Karpas-422 (cell line): Measurements from ENCODE around the gene SHISA6. TPM values are rescaled to one million over a fixed set of nuclear protein-coding genes. Genes with fewer than 3 reads are reported as not detected.

ENCODE experiments used
- DNase-seq: peaks from one replicate; pipeline ENCODE4 v3.0.0-alpha.2; 2015
- H2AFZ ChIP-seq: fragments of 200-600 bp; sonication (generic); 2 replicates; pipeline ENCODE4 v1.6.1; 2014; ENCODE audit warnings: antibody characterized with exemption, low read length, mixed read lengths
- H3K27ac ChIP-seq: fragments of 200-600 bp; sonication (generic); 2 replicates; pipeline ENCODE4 v1.5.1; 2014; ENCODE audit warnings: mild to moderate bottlenecking, low read length, moderate library complexity
- H3K27me3 ChIP-seq: fragments of 200-600 bp; sonication (generic); 2 replicates; pipeline ENCODE4 v1.6.1; 2014; ENCODE audit warnings: low read length, mixed read lengths
- H3K36me3 ChIP-seq: fragments of 200-600 bp; sonication (generic); 2 replicates; pipeline ENCODE4 v1.6.1; 2014; ENCODE audit warnings: low read length, mixed read lengths; ENCODE audit not compliant: insufficient read depth
- H3K4me1 ChIP-seq: fragments of 200-600 bp; sonication (generic); 2 replicates; pipeline ENCODE4 v1.6.1; 2014; ENCODE audit warnings: mild to moderate bottlenecking, low read length, mixed read lengths
- H3K4me2 ChIP-seq: fragments of 200-600 bp; sonication (generic); 2 replicates; pipeline ENCODE4 v1.6.1; 2014; ENCODE audit warnings: low read length, low read depth, mild to moderate bottlenecking; ENCODE audit not compliant: poor library complexity, severe bottlenecking
- H3K4me3 ChIP-seq: fragments of 200-600 bp; sonication (generic); 2 replicates; pipeline ENCODE4 v1.5.1; 2014; ENCODE audit warnings: mild to moderate bottlenecking, antibody characterized with exemption, low read length, mixed read lengths
- H3K79me2 ChIP-seq: fragments of 200-600 bp; sonication (generic); 2 replicates; pipeline ENCODE4 v1.6.1; 2014; ENCODE audit warnings: mild to moderate bottlenecking, low read length, mixed read lengths
- H3K9ac ChIP-seq: fragments of 200-600 bp; sonication (generic); 2 replicates; pipeline ENCODE4 v1.6.0; 2014; ENCODE audit warnings: low read length
- H3K9me2 ChIP-seq: fragments of 200-600 bp; sonication (generic), shearing (Covaris generic); replicated peaks from 2 replicates; pipeline ENCODE4 v1.6.0; 2014; ENCODE audit warnings: mild to moderate bottlenecking, low read length, moderate library complexity; ENCODE audit not compliant: insufficient read depth
- H3K9me3 ChIP-seq: fragments of 300-700, 200-600 bp; sonication (generic); 2 replicates; pipeline ENCODE4 v1.6.1; 2014; ENCODE audit warnings: low read length, mixed read lengths
- H4K20me1 ChIP-seq: fragments of 200-600 bp; sonication (generic); 2 replicates; pipeline ENCODE4 v1.6.1; 2014; ENCODE audit warnings: mild to moderate bottlenecking, antibody characterized with exemption, low read length, low read depth; ENCODE audit not compliant: insufficient read depth
- total RNA-seq: library from RNA; depleted of rRNA; stranded (reverse); fragments of >200 nt; shearing (Covaris generic); gene quantifications from 2 replicates; pipeline ENCODE4 v1.2.3, GENCODE V29; 2014; ENCODE audit warnings: low replicate concordance

SHISA6 gene
- total RNA-seq, 1 experiment from 2014 or later = not detected

DNA sequence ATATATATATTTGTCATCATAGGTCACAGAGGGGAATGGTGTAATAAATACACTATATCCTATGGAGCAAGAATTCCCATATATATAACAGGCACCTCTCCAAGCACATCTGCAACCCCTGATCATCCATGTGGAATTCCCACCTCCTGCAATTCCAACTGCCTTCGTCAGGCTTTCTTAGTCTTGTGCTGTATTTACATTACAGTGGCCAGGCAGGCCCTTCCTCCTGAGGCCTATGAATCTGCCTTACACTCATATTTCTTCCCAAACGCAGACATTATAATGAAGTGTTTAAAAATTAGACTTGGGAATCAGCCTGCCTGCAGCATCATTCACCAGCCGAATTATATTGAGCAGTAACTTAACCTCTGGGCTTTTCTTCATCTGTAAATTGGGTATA, 338.0 kb downstream of the SHISA6 start:
- no peaks in the 10 kb centered on the region for H3K27me3 ChIP-seq
- no peaks in the 10 kb centered on the region for H3K9me3 ChIP-seq
- no peaks in the 10 kb centered on the region for H3K79me2 ChIP-seq
- no peak overlapping the region for H3K4me2 ChIP-seq
- no peak overlapping the region for H3K27ac ChIP-seq
- no peaks in the 10 kb centered on the region for H3K36me3 ChIP-seq
- no peak overlapping the region for H2AFZ ChIP-seq
- H4K20me1 ChIP-seq = no peaks in the 10 kb centered on the region
- no peak overlapping the region for H3K9ac ChIP-seq
- H3K4me1 ChIP-seq = no peaks in the 10 kb centered on the region
- no peak for DNase-seq
- no peak overlapping the region for H3K4me3 ChIP-seq
- no peaks in the 10 kb centered on the region for H3K9me2 ChIP-seq

DNA sequence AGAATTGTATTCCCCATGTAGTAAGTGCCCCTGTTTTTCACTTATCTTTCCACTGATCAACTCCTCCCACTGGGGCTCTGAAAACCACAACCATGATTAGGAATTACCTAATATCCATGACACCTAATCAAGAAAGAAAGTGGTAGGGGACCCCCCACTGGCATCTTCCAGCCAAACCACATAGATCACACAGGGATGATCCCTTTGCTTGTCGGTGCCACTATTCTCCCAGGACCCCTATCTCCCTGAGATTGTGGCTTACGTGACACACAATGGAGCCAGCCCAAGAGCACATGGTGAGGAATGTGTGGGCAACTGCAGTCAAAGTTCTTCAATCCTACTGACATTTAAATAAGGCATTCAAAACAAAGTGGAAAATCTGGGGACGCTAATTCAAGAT, 339.7 kb downstream of the SHISA6 start:
- Histone ChIP-seq H3K4me3 (no peak overlapping the region), H3K36me3 (no peaks in the 10 kb centered on the region), H3K27me3 (no peaks in the 10 kb centered on the region), H4K20me1 (no peaks in the 10 kb centered on the region), H3K79me2 (no peaks in the 10 kb centered on the region), H3K27ac (no peak overlapping the region), H3K9me3 (no peaks in the 10 kb centered on the region), H2AFZ (no peak overlapping the region), H3K9me2 (no peaks in the 10 kb centered on the region), H3K4me2 (no peak overlapping the region), H3K9ac (no peak overlapping the region), H3K4me1 (no peaks in the 10 kb centered on the region)
- DNase-seq = no peak

DNA sequence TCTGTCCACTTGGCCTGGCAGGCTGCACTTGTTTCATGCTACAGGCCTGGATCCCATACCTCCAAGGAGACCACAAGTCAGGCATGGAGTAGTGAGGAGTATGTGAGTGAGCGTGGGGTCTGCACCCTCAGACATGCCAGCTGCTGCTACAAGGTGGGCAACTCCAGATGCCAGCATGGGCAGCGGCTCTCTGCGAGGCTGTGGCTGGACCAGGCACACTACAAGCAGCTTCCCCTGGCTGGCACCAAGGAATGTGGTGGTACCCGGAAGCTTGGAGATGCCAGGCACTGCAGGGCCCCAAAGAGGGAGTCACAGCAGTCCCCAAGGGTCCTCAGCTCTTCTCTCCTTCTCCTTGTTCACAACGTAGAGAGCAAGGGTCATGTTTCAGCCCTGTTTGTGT, 341.2 kb downstream of the SHISA6 start:
- H3K27me3 ChIP-seq = no peaks in the 10 kb centered on the region
- no peaks in the 10 kb centered on the region for H3K9me3 ChIP-seq
- no peak overlapping the region for H3K4me2 ChIP-seq
- no peaks in the 10 kb centered on the region for H3K4me1 ChIP-seq
- no peak for DNase-seq
- no peaks in the 10 kb centered on the region for H4K20me1 ChIP-seq
- H3K9me2 ChIP-seq = no peaks in the 10 kb centered on the region
- no peak overlapping the region for H2AFZ ChIP-seq
- H3K79me2 ChIP-seq = no peaks in the 10 kb centered on the region
- no peak overlapping the region for H3K9ac ChIP-seq
- no peak overlapping the region for H3K27ac ChIP-seq
- H3K4me3 ChIP-seq = no peak overlapping the region
- no peaks in the 10 kb centered on the region for H3K36me3 ChIP-seq

DNA sequence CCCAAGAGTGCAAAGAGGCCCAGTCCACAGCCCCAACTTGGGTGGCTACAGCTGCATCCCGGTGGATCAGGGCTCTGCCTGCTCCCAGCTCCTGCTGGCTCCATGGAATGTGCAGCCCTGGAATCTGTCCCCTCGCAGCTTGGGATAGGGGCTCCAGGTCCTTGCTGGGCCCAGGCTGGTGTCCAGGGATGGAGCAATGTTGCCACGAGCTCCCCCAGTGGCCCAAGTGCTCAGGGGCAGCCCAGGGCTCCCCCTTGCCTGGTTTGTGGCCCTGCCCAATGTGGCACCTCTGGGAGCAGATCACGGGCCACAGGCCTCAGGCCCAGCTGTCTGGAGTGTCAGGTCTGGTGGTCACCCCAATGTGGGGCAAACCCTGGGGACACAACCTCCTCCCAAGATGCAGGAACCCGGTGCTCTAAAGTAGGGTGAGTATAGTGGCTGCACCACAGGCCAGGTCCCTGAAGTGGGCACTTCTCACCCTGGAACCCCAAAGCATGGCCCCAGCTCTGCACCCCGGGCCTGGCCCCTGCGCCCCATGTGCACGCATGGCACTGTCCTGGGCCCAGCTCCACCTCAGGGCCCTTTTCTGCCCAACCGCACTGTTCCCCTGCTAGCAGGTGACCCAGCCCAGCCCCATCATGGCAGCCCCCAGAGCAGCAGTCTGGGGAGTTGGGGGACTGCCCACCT, 342.4 kb downstream of the SHISA6 start:
- H3K4me2 ChIP-seq = no peak overlapping the region
- H3K4me3 ChIP-seq = no peak overlapping the region
- H3K27me3 ChIP-seq = no peaks in the 10 kb centered on the region
- no peak overlapping the region for H3K27ac ChIP-seq
- no peaks in the 10 kb centered on the region for H4K20me1 ChIP-seq
- no peaks in the 10 kb centered on the region for H3K9me3 ChIP-seq
- no peak for DNase-seq
- H3K79me2 ChIP-seq = no peaks in the 10 kb centered on the region
- H2AFZ ChIP-seq = no peak overlapping the region
- no peaks in the 10 kb centered on the region for H3K9me2 ChIP-seq
- no peaks in the 10 kb centered on the region for H3K36me3 ChIP-seq
- no peak overlapping the region for H3K9ac ChIP-seq
- H3K4me1 ChIP-seq = no peaks in the 10 kb centered on the region

DNA sequence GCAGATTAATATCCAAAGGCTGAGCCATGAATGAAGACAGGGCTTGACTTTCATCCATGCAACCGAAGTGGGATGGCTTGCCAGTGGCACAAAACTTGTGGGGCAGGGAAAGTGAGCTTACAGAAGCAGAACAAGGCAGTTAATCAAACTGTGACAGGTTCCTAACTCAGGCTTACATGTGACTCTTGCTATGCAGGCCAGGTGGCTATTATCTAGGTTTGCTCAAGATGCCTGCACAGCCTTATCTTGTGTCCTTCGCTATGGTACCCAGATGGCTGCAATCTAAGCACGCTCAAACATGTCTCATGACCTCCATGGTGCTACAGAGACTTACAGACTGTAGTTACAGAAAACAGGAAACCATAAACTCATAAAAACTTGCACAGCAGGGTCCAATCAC, 348.7 kb downstream of the SHISA6 start:
- Histone ChIP-seq H3K27ac (no peak overlapping the region), H3K4me1 (no peaks in the 10 kb centered on the region), H3K9me3 (no peaks in the 10 kb centered on the region), H3K4me3 (no peak overlapping the region), H3K9me2 (no peaks in the 10 kb centered on the region), H2AFZ (no peak overlapping the region), H3K36me3 (no peaks in the 10 kb centered on the region), H3K27me3 (no peaks in the 10 kb centered on the region), H4K20me1 (no peaks in the 10 kb centered on the region), H3K79me2 (no peaks in the 10 kb centered on the region), H3K4me2 (no peak overlapping the region), H3K9ac (no peak overlapping the region)
- no peak for DNase-seq

DNA sequence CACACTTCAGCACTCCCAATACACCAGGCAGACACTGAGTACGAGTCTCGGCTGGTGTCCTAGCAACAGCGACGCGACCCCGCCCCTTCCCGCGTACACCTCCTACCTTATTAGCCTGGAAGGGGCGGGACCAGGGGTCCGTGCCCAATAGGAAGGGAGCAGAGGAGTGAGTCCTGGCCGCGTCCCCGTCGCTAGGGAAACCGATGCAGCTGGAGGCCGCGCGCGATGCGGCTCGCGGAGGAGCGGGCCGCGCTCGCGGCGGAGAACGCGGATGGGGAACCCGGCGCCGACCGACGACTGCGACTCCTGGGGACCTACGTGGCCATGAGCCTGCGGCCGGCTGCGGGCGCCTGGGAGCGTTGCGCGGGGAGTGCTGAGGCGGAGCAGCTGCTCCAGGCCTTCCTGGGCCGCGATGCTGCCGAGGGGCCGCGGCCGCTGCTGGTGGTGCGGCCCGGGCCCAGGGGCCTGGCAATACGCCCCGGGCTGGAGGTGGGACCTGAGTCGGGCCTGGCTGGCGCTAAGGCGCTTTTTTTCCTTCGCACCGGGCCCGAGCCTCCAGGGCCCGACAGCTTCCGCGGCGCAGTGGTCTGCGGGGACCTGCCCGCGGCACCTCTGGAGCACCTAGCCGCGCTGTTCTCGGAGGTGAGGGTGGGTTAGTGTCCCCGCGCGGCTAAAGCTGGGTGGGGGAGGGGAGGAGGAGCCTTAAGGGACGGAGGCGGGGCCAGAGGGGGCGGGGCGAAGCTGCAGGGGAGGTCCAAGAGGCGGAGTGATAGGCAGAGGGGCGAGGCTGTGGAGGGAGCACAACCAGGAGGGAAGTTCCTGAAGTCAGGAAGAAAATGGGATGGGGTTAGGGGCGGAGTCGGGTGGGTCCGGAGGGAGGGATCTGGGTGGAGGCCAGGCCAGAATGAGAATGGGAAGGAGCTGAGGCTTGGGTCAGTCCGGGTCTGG, 357.5 kb downstream of the SHISA6 start, which contains the start of gene DNAH9:
Gene DNAH9, plus strand, starts transcription at position 197 of the 948 bp plus-strand sequence. Its CDS starts 29 bp downstream, at position 226.
- H3K9ac ChIP-seq = no peak within 1 kb of the TSS
- no peak within 1 kb of the TSS for H3K4me2 ChIP-seq
- DNase-seq = no peak

DNA sequence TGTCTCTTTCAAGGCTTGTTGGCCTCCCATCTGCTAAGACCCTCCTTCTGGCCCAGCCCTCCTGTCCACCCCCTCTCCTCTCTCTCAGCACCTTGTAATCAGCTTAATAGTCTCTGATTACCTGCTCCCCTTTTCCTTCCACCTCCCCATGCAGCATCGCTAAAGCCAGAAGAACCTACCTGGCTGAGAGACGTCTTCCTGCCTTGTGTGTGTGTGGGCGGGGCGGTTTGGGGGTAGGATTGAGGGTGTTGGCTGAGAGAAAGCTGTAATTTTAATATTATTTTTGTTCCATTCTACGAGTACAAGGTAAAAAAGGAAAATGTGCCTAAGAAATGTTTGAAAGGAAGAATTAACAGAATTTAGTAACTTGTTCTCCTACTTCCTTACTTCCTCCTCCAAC, 360.6 kb downstream of the SHISA6 start:
- Histone ChIP-seq H4K20me1 (no peaks in the 10 kb centered on the region), H3K9me2 (no peaks in the 10 kb centered on the region), H3K27me3 (no peaks in the 10 kb centered on the region), H3K4me1 (no peaks in the 10 kb centered on the region), H3K36me3 (no peaks in the 10 kb centered on the region), H3K27ac (no peak overlapping the region), H3K4me3 (no peak overlapping the region), H2AFZ (no peak overlapping the region), H3K9me3 (no peaks in the 10 kb centered on the region), H3K79me2 (no peaks in the 10 kb centered on the region), H3K9ac (no peak overlapping the region), H3K4me2 (no peak overlapping the region)
- no peak for DNase-seq

More for the DNA sequence above, 357.5 kb downstream of the SHISA6 start, which contains the start of gene DNAH9:
- no peak within 1 kb of the TSS for H2AFZ ChIP-seq
- H3K4me3 ChIP-seq = no peak within 1 kb of the TSS
- no peaks in the 10 kb centered on the region for H3K9me3 ChIP-seq
- no peaks in the 10 kb centered on the region for H3K79me2 ChIP-seq
- no peaks in the 10 kb centered on the region for H3K4me1 ChIP-seq
- H4K20me1 ChIP-seq = no peaks in the 10 kb centered on the region
- H3K36me3 ChIP-seq = no peaks in the 10 kb centered on the region
- no peaks in the 10 kb centered on the region for H3K9me2 ChIP-seq
- no peak within 1 kb of the TSS for H3K27ac ChIP-seq
- no peaks in the 10 kb centered on the region for H3K27me3 ChIP-seq

DNA sequence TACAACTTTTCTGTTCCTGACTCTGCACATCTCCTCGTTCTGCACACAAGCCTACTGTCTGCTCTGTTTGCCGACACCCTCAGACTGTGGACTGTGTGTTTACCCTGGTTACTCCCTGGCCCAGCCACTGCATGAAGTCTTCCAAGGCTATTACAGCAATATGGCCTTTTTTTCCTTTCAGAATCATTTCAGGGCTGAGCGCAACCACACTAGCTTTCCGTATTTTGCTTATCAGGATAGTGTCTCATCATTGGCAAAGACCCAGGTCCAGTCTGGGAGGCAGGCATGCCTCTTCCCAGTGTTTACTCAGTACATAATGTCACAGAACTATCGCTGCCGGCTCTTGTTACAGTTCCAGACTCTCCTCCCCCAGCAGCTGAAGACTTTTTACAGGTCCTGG, 367.4 kb downstream of the SHISA6 start:
- H3K4me3 ChIP-seq = no peak overlapping the region
- H3K27ac ChIP-seq = no peak overlapping the region
- no peak for DNase-seq
- H3K79me2 ChIP-seq = no peaks in the 10 kb centered on the region
- H3K9ac ChIP-seq = no peak overlapping the region
- H3K4me1 ChIP-seq = no peaks in the 10 kb centered on the region
- no peaks in the 10 kb centered on the region for H3K9me2 ChIP-seq
- H4K20me1 ChIP-seq = no peaks in the 10 kb centered on the region
- H3K9me3 ChIP-seq = no peaks in the 10 kb centered on the region
- H3K27me3 ChIP-seq = no peaks in the 10 kb centered on the region
- no peaks in the 10 kb centered on the region for H3K36me3 ChIP-seq
- H3K4me2 ChIP-seq = no peak overlapping the region
- no peak overlapping the region for H2AFZ ChIP-seq
